HG03064 (cell line): ENCODE results near the gene RPS6KL1.
"Not testable (repeated sequence)": the region's sequence is repeated elsewhere in the genome, so short reads cannot be mapped to it uniquely, and the experiment has no call there.

Experiments used
- ATAC-seq: cut with Tn5 transposase; IDR thresholded peaks from one replicate; pipeline ENCODE4 v1.9.1; 2021; ENCODE audit warnings: low read depth; ENCODE audit not compliant: unreplicated experiment

Gene RPS6KL1

GRCh38 chr14:74936731-74937130, 13.7 kb upstream of the RPS6KL1 start:
- no peak for ATAC-seq

GRCh38 chr14:74936151-74936550, 13.1 kb upstream of the RPS6KL1 start:
- ATAC-seq, result no peak

GRCh38 chr14:74935360-74935680, 12.3 kb upstream of the RPS6KL1 start:
- ATAC-seq, result no peak

GRCh38 chr14:74934476-74935359, 11.7 kb upstream of the RPS6KL1 start:
- no peak for ATAC-seq

GRCh38 chr14:74934041-74934440, 11.0 kb upstream of the RPS6KL1 start:
- no peak for ATAC-seq

GRCh38 chr14:74932936-74933335, 9.9 kb upstream of the RPS6KL1 start:
- not testable (repeated sequence) for ATAC-seq

- ATAC-seq, result no peak
Measured at GRCh38 chr14:74932401-74932901, 9.4 kb upstream of the RPS6KL1 start.

GRCh38 chr14:74931744-74932143, 8.7 kb upstream of the RPS6KL1 start:
- ATAC-seq, result not testable (repeated sequence)

- ATAC-seq, result no peak
Measured at GRCh38 chr14:74929242-74929641, 6.2 kb upstream of the RPS6KL1 start.

- no peak for ATAC-seq
Measured at GRCh38 chr14:74927225-74927624, 4.2 kb upstream of the RPS6KL1 start.

- no peak for ATAC-seq
Measured at GRCh38 chr14:74924061-74924460, 1.0 kb upstream of the RPS6KL1 start.

GRCh38 chr14:74921987-74922751, 891 bp downstream of the RPS6KL1 start:
- no peak for ATAC-seq

GRCh38 chr14:74921053-74921620, 1.9 kb downstream of the RPS6KL1 start:
- ATAC-seq, result no peak

GRCh38 chr14:74920281-74920680, 2.8 kb downstream of the RPS6KL1 start:
- ATAC-seq, result no peak

GRCh38 chr14:74919421-74920165, 3.5 kb downstream of the RPS6KL1 start:
- no peak for ATAC-seq

GRCh38 chr14:74918380-74918779, 4.7 kb downstream of the RPS6KL1 start:
- no peak for ATAC-seq

GRCh38 chr14:74917646-74918081, 5.4 kb downstream of the RPS6KL1 start:
- ATAC-seq, result no peak

GRCh38 chr14:74917178-74917543, 5.9 kb downstream of the RPS6KL1 start:
- ATAC-seq, result no peak

- ATAC-seq, result no peak
Measured at GRCh38 chr14:74915826-74916225, 7.2 kb downstream of the RPS6KL1 start.

GRCh38 chr14:74915426-74915825, 7.6 kb downstream of the RPS6KL1 start:
- ATAC-seq, result no peak
